Activated T-cell treated with anti-CD3 and anti-CD28 coated beads for 48 hours (primary cell): ENCODE data around the gene AUTS2.
"Not testable (repeated sequence)": the region's sequence is repeated elsewhere in the genome, so short reads cannot be mapped to it uniquely, and the experiment has no call there.

Experiments
- DNase-seq: peaks from one replicate; pipeline ENCODE4 v3.0.0-alpha.2; 2020; ENCODE audit warnings: low read depth

AUTS2 gene

DNA sequence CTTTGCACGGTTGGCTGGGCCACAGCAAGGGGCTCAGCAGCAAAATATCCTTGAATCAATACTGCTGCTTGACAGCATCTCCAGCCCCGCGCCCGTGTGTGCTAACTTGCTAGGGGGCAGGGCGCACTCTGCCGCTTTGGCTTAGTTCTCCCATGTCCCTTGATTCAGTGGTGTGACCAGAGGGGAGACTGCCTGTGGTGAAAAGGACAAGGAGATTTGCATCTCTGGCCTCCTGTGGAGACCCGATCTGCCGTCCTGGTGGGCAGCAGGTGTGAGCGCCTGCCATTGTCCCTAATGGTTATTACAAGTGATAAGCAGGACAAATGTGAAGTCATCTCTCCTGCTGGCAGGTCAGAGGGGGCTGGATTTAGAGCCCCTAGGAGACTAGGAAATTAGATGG, 1033.4 kb downstream of the AUTS2 start:
- DNase-seq, result no peak

DNA sequence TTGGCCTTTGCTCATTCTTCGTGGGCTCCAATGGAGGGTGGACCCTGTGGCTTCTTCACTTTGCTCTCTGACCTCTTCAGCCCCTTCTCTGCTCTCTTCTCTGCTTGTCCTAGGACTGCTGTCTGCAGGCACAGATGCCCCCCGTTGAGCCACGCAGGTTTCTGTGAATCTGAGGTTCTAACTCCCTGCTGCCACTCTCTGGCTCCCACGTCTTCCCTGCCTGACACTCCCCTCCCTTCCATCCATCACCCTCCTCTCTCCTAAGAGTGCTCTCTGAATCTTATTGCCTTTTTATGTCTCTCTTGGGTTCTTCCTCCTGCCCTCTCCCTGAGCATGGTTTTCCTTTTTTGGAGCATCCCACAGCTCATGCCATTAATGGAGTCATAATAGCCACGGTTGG, 1034.1 kb downstream of the AUTS2 start:
- no peak for DNase-seq

DNA sequence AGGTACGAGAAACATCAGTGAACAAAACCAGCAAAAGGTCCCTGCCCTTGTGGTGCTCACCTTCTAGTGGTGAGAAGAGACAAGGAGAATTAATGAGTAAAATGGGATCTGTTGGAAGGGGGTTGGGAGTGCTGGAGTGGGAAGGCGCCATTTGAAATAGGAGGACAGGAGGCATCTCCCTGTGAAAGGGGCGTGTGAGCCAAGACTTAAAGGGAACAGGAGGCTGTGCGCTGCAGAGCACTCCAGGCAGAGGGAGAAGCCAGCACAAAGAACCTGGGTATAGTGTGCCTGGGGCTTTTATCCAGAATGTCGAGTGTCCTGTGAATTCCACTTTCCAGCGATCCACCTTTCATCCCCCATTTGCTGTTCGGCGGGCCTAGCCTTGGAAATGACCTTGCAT, 1035.8 kb downstream of the AUTS2 start:
- DNase-seq, result no peak

DNA sequence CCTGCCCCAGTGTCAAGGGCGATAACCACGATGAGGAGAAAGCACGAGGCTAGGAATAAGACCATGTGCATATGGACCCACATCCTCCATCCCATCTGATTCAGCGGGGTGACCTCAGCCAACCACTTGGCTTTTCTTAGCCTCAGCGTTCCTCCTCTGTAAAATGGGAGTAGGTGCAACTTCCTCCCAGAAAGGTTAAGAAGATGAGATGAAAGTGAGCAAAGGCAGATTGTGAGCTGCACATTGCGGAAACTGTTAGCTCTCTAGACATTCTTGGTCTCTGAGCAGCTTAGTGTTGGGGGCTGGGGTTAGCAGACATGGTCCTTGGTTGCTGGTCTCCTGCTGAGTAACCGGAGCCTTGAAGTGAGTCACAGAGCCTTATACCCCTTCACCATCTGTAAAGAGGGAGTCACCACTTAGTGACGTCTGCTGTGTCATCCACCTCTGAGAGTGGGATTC, 1036.4 kb downstream of the AUTS2 start:
- DNase-seq, result no peak

DNA sequence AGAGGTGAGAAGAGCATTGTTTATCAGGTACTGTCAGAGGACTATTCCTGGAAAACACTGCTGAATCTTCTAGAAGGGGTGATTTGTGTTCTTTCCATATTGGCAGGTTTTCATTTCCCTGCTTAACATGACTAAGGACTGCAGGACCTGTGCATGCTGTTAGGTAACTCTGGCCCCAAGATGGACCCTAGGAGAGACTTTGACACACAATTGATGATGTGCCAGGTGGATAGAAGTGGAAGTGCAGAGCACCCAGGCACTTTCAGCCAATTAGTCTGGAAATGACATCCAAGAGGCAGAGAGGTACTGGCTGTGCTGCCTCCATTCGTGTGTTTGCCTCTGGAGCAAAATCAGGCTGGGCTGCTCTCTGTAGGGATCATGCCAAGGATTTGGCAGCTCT, 1037.4 kb downstream of the AUTS2 start:
- no peak for DNase-seq

DNA sequence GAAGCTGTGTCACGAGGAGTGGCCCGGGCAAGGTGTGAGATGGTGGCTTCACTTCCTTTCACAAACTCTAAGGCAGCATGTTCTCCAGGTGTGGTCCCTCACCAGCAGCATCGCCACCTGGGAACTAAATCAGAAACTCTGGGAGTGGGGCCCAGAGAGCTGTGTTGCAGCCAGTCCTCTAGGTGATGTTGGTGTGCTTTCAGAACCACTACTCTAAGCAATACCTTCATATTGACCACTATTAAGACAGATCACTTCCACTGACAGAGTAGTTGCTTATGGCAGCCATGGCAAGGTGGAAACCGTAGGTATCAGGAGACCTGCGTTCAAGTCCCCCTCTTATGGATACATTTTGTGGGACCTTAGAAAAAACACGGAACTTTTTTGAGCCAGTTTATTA, 1037.9 kb downstream of the AUTS2 start:
- no peak for DNase-seq

DNA sequence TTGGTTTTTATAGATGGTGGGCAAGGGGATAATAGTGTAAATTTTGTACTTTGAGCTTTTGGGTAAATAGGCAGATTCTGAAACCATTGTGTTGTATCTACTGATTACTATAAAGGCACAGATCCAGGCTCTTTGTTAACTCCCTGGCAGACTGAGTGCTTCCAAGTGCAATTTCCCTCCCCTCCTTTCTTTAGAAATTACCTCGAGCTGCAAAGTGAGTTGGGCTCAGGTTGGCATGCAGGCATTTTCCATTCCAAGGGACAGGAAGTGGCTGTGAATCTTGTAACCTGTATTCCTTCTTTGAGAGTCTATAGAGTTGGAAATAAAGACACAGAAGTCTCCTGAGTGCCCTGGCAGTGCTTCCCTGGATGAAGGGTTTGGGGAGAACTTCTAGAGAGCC, 1039.5 kb downstream of the AUTS2 start:
- no peak for DNase-seq

DNA sequence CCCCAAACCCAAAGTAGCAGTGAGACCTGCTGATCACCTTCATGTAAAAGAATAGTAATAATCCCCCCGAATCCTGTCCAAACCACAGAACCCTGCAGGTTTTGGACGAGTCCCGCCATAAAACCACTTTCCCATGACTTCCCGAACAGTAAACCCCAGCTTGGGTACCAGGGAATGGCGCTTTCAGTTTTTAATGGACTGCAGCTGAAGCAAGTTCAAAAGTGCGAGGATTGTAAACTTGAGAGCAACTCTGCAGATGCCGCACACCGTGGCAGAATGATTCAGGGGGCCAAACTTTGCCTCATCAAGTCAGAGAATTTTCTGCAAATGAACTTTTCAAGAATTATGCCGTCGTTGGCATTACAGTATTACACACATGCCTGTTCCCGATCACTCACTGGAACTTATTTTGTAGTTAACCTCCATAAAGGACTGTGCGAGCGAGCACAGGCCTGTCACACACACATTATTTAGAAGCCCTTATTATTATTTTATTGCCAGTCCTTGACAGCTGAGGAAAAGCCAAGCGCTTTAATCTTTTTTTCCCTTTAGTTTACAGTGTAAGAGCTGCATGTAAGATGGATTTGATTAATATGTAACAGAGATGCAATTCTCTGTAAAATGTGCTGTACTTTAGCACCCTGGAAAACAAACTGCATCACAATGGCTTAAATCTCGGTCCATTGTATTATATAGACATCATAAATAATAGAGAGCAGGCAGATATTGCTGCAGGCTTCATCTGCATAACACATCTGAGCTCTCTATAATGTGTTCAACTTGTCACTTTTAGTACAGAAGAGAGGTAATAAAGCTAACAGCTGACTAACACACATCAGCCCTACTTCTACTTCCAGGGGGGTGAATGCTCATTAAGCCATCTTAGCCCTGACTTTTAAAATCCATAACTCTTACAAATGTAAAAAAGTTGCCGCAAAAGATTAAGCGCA, 1040.2 kb downstream of the AUTS2 start:
- no peak for DNase-seq

DNA sequence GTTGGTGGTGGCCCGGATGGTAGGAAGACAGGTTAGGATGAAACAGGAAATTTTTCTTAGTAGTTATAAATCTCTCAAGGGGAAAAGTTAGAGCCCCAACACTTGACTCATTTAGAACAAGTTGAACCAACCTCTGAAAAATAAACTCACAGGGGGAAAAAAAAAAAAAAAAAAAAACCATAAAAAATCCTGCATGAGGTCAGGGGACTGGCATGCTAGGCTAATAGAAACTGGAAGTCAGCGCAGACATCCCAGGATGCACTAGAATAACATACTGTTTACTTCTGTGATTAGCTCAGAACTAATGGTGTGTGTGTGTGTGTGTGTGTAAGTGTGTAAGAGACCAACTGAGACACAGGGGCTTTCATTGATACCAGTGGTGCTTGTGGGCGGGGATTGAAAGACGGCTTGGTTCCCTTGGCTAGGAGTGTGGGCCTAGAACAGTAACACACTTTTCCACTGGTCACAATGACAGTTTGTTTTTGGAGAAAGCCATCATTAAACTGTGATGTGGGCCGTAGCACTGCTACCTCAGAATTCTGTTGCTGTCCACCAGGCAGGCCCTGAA, 1042.1 kb downstream of the AUTS2 start:
- no peak for DNase-seq

DNA sequence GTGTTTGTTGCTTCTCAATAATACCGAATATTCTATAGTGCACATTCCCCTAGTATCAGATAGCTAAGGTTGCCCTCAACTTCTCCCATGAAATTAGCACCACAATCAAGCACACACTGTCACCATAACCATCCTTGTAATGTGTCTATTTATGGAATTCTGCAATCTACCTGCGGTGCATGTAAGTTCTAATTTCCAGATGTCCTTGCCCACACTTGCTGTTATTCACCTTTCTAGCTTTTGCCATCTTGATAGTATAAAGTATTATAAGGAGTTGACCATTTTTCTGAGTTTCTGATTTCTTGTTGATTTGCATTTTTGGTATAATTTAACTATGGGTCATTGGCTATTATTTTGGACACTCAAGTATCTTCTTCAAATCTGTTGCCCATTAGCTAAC, 1043.6 kb downstream of the AUTS2 start:
- no peak for DNase-seq

DNA sequence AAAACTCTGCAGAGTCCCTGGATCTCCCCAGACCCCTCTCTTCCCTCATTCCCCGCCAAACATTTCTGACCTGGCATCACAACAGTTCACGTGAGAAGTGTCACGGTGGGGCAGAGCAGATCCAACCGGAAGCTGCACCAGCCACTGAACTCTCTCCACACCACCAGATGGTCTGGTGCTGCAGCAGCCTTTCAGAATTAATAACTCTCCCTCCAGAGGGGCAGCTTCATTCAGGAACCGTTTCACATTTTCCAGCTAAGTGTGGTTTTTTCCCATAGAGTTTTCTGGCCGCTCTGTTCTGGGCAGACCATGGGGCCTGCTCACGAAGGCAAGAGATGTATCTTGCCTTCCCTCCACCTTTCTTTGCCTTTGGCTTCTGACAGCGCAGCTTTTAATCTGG, 1047.0 kb downstream of the AUTS2 start:
- no peak for DNase-seq

DNA sequence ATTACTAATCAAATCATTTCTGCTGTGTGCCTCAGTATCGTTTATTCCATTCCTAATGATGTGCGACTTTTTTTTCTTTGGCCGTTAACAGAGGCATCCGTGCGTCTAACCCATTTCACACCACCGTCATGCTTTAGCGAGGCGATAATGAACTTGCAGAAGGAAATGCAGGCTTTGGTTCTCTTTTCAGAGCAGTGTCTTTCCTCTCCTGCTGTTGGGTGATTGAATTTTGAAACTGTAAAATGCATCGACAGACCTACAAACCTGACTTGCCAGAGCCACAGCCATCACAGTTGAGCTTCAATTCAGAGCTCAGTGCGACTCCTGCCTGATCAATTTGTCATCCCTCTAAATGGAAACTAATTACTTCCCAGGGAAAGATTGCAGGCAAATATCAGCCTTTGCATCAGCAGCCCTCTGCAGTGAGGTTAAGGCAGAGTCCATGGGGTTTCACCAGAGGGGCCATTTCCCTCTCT, 1047.6 kb downstream of the AUTS2 start:
- no peak for DNase-seq

DNA sequence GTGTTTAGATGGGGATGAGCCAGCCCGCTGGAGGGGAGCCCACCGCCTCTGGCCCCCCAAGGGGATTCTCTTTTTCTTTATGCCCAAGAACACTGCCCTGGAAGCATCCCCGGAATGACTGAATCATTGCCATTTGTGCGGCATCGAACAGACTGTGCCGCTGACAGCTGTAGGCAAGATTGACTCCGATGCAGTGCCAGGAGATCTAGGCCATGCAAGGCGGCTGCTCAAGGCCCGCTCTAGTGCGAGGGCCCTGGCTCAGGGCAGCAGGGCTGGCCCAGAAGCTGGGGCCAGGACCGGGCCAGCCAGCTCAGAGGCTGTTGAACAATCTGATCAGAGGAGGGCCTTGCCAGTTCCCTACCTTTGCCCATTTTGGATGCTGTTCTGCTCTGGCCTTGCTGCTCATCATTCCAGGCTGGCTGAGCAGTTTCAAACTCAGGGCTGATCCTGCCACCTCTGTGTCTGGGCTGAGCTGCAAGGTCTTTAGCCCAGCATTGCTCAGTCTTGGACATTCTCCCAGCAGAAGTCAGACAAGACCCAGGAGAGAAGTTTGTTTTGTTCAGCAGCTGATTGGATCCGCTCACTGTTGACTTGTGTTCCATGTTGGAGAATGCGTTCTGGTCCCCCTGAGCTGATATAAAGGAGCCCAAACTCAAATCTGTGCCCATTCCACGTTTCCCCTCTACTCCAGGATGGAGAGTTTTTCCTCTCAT, 1048.4 kb downstream of the AUTS2 start:
- DNase-seq, result no peak

DNA sequence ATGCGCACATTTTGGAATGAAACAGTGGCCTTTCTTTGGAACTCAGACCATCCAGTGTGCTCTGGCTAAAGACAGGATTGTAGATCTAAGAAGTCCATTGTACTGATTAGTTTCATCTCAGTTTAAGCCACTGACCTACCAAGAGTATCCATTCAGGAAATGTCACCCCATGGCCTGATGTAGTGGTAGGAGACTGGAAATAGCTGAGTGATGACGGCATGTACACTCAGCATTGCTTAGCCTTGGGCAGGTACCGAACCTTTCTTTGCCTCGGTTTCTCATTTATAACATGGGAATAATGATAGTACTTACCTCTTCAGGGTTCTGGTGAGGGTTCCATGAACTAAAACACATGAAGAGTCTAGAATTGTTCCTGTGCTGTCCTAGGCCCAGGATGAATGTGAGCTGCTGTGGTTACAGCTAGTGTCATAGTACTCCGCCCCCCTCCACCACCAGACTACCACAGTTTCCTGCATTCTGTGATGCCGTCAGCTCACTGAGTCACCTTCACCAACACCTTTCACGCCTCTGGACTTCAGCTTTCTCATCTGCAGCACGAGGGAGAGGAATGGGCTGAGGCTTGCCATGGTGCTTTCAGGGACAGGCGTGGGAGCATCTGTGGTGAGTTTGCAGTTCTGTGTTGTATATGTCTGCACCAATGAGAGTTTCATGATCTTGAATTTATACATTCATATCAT, 1049.7 kb downstream of the AUTS2 start:
- peak; percentile 70 for DNase-seq

DNA sequence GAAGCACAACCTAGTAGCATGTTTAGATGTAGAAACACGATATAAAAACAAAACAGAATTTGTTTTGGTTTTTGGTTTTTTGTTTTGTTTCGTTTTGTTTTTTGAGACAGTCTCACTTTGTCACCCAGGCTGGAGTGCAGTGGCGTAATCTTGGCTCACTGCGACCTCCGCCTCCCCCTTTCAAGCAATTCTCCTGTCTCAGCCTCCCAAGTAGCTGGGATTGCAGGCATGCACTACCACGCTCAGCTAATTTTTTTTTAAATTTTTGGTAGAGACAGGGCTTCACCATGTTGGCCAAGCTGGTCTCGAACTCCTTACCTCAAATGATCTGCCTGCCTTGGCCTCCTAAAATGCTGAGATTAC, 1050.2 kb downstream of the AUTS2 start:
- DNase-seq, result not testable (repeated sequence)

DNA sequence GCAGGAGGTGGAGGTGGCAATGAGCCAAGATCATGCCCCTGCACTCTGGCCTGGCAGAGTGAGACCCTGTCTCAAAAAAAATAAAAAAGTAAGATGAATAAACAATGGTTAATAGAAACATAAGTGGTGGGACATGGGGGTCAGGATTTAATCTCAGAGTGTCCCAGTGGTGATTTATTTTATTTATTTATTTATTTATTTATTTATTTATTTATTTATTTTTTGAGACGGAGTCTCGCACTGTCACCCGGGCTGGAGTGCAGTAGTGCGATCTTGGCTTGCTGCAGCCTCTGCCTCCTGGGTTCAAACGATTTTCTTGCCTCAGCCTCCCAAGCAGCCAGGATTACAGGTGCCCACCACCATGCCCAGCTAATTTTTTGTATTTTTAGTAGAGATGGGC, 1051.0 kb downstream of the AUTS2 start:
- no peak for DNase-seq

DNA sequence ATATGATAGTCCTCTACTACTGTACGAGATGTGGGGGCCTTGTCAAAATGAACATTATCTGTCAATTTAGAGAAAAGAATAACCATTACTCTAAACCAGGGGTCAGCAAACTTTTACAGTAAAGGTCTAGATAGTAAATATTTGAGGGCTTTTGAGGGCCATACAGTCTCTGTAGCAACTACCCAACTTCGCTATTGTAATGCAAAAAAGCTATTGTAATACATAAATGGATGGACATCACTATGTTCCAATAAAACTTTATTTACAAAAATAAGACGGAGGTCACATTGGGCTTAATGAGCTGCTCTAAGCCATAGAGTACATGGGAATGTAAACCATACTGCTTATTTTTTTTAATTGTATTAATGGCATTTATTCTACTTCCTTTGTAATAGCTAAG, 1055.9 kb downstream of the AUTS2 start:
- no peak for DNase-seq

DNA sequence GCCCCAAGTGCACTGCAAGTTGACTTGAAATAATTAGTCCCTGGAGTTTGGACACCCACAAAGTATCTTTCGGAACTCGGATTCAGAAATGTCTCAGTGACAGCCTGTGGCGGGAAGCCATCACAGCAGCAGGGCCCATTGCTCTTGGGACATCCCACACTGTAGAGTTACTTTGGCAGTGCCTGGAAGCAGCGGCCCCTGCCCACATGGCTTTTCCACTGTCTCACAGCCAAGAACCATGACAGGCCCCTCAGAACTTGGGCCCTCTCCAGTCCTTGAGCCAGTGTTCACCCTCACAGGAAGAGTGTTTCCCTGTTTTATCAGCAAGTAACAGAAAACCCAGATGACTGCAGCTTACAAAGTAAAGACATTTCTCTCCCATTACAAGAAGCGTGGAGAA, 1056.7 kb downstream of the AUTS2 start:
- no peak for DNase-seq

DNA sequence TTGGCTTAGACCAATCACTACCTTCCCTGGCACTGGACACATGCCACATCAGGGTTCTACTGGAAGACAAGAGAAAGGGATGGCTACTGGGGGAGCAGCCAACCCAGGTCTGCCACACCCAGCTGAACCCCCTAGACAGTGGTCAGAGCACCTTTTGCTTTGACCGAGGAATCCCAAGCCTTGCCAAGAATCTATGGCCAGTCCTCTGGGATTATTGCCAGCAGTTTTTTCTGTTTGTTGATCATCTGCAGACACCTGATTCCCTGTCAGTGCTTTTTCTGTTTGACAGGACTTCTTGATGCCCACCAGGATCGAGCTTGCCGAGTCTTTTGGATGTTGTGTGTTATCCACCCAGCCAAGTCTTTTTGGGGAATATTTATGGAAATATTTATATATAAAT, 1057.4 kb downstream of the AUTS2 start:
- DNase-seq, result no peak

DNA sequence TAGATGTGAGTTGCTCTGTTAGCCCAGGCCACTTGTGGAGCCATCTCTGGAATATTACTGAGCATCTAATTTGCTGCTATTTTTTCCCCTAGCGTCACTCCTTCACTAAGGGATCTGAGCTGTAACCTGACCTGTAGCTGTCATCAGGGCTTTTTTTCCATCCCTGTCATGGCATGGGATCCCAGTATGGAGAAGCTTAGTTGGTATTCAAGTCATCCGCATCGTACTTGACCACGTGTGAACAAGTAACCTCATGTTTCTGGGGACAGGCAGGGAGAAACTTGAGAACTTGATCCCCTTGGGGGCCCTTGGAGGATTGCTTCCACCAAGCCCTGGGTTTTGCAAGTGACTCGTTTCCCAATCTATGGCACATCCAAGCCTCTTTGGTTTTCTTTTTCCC, 1059.3 kb downstream of the AUTS2 start:
- DNase-seq, result no peak

DNA sequence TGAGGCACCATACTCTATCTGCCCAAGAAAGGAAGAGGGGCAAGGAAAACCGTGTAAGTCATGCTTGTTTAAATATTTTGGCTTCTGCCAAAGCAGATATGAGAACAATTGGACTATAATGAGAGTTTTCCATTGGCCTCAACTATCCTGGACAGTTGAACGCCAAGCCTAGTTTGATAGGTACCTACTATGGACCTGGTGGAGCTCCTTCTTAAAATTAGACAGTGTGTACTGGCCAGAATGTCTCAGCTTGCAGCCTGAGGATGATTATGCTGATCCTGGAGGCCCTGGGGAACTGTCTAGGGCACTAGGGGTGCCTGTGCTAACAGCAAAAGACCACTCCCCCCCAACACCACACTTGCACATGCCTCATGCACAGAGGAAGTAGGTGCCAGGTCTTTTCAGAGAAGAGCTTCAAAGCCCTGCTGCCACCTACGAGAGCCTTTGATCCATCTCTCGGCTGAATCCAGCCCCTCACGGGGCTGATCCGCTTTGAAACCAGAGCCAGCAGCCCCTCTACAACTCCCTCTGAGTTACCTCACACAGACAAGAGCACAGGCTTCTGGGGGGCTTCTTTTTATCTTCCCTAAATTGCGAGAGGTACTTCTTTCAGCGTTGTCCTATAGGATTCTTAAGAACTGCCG, 1059.8 kb downstream of the AUTS2 start:
- DNase-seq, result no peak

DNA sequence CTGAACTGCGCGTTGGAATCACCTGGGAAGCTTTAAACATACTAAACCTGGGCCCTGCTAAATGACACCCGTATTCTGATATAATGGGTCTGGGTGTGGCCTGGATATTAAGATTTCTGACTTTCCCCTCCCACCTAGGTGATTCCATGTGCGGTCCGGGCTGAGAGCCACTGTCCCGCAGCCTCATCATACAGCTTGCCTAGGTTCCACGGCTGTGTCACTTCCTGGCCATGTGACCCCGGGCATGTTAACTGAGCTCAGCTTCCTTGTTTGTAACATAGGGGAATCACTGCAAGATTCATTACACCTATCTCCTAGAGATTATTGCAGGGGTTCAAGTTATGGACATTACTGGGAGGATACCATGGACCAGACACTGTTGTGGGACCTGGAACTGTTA, 1061.0 kb downstream of the AUTS2 start:
- DNase-seq, result no peak
